ENCODE measurements around the gene NELFE. TPM values are rescaled to one million over a fixed set of nuclear protein-coding genes. Genes with fewer than 3 reads are reported as not detected.
A peak's percentile ranks its signal among the peaks of the same experiment; 100 is the strongest.
"Not testable (repeated sequence)": the region's sequence is repeated elsewhere in the genome, so short reads cannot be mapped to it uniquely, and the experiment has no call there.

The NELFE gene
- total and polyA plus RNA-seq, 2 experiments from 2014 or later, result 62.9 to 108 TPM

DNA sequence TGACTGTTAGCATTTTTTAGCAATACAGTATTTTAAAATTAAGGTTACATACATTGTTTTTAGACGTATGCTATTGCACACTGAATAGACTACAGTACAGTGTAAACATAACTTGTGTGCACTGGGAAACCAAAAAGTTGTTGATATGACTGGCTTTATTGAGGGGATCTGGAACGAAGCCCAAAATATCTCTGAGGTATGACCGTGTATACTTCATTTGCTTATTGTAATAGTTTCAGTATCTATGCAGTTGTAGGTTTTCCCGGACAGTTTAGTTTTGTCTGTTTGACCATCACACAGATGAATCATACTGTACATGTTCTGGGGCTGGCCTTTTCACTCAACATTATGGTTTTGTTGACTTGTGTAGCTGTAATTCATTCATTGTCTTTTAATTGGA is 50.0 kb downstream of the NELFE start:
- 40 to 52% methylated on average over 4 of the region's 4 CpGs for WGBS, 2 experiments (ENCODE audit: low coverage in 1 of 2, low lambda C conversion rate in 2 of 2, missing lambda C conversion rate in 2 of 2)
- Histone ChIP-seq H3K9me2 (ENCODE audit: insufficient read depth) (no peaks in the 10 kb centered on the region), H3K4me2 (ENCODE audit: unreplicated experiment) (no peak overlapping the region), H3K27me3 (replicated peaks; ENCODE audit: insufficient read depth) (no peaks in the 10 kb centered on the region), H4K20me1 (ENCODE audit: insufficient read depth) (no peaks in the 10 kb centered on the region), H3K36me3 (ENCODE audit: low read depth) (no peaks in the 10 kb centered on the region), H3K79me2 (ENCODE audit: insufficient read depth) (no peaks in the 10 kb centered on the region), H3K9ac (no peak overlapping the region), H3K4me3 (no peak overlapping the region), H3F3A (ENCODE audit: insufficient read depth) (peaks cover 16% of the 10 kb centered on the region), H3K4me1 (ENCODE audit: insufficient read depth) (peaks cover 43% of the 10 kb centered on the region), H3K9me3 (ENCODE audit: low read depth) (no peaks in the 10 kb centered on the region), H3K27ac (peak overlapping the region; percentile 95), H2AFZ (no peak overlapping the region)
- peak; percentile 68 for DNase-seq
- in situ Hi-C loops (cut with MboI), result no loop called here
- TF ChIP-seq EZH2phosphoT487 (IDR thresholded peaks at IDR 0.05; ENCODE audit: insufficient read depth, low read depth) (no peak), EZH2 (IDR thresholded peaks at IDR 0.05; ENCODE audit: insufficient read depth, poor library complexity, severe bottlenecking) (no peak)

- H3K9ac ChIP-seq; in situ Hi-C loops (cut with MboI); H3K4me3 ChIP-seq; H3K79me2 ChIP-seq (ENCODE audit: insufficient read depth); H3K9me3 ChIP-seq (ENCODE audit: low read depth); H3K36me3 ChIP-seq (ENCODE audit: low read depth); H3K4me2 ChIP-seq (ENCODE audit: unreplicated experiment); H4K20me1 ChIP-seq (ENCODE audit: insufficient read depth); H3K9me2 ChIP-seq (ENCODE audit: insufficient read depth); H2AFZ ChIP-seq; H3K27me3 ChIP-seq (replicated peaks; ENCODE audit: insufficient read depth): not testable (repeated sequence)
- Histone ChIP-seq H3K4me1 (ENCODE audit: insufficient read depth) (peaks cover 43% of the 10 kb centered on the region), H3K27ac (peak overlapping the region; percentile 95), H3F3A (ENCODE audit: insufficient read depth) (peaks cover 16% of the 10 kb centered on the region)
- 93 to 94% methylated on average over 5 of the region's 5 CpGs for WGBS, 2 experiments (ENCODE audit: low coverage in 1 of 2, low lambda C conversion rate in 2 of 2, missing lambda C conversion rate in 2 of 2)
- peak; percentile 24 for DNase-seq
Measured at GRCh38 chr6:31908255-31908654, 50.5 kb downstream of the NELFE start.

- Histone ChIP-seq H3K36me3 (ENCODE audit: low read depth) (no peaks in the 10 kb centered on the region), H3K4me3 (no peak overlapping the region), H3K27me3 (replicated peaks; ENCODE audit: insufficient read depth) (no peaks in the 10 kb centered on the region), H4K20me1 (ENCODE audit: insufficient read depth) (no peaks in the 10 kb centered on the region), H3K9ac (no peak overlapping the region), H3K4me2 (ENCODE audit: unreplicated experiment) (no peak overlapping the region), H3K4me1 (ENCODE audit: insufficient read depth) (peaks cover 49% of the 10 kb centered on the region), H3K79me2 (ENCODE audit: insufficient read depth) (no peaks in the 10 kb centered on the region), H3K9me3 (ENCODE audit: low read depth) (no peaks in the 10 kb centered on the region), H3K9me2 (ENCODE audit: insufficient read depth) (no peaks in the 10 kb centered on the region), H3F3A (ENCODE audit: insufficient read depth) (peaks cover 25% of the 10 kb centered on the region), H2AFZ (no peak overlapping the region), H3K27ac (0 out of 2 replicates have a peak overlapping the region, but pooled peaks have one; percentile 31)
- DNase-seq, result peak; percentile 87
- no peak for TF ChIP-seq EZH2 (IDR thresholded peaks at IDR 0.05; ENCODE audit: insufficient read depth, poor library complexity, severe bottlenecking)
- no peak for TF ChIP-seq EZH2phosphoT487 (IDR thresholded peaks at IDR 0.05; ENCODE audit: insufficient read depth, low read depth)
- in situ Hi-C loops (cut with MboI), result no loop called here
- 26% methylated on average over 7 of the region's 7 CpGs for WGBS, 2 experiments (ENCODE audit: low coverage in 1 of 2, low lambda C conversion rate in 2 of 2, missing lambda C conversion rate in 2 of 2)
Measured at GRCh38 chr6:31907158-31907813, 51.5 kb downstream of the NELFE start.

DNA sequence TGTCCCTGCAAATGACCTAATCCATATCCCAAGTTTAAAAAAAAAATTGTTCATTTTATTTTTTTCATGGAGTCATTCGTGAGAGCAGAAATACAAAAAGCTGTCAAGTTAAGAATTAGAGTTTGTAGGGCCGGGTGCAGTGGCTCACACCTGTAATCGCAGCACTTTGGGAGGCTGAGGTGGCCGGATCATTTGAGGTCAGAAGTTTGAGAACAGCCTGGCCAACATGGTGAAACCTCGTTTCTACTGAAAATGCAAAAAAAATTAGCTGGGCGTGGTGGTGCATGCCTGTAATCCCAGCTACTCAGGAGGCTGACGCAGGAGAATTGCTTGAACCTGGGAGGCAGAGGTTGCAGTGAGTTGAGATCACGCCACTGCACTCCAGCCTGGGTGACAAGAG is 52.0 kb downstream of the NELFE start:
- in situ Hi-C loops (cut with MboI); H3K79me2 ChIP-seq (ENCODE audit: insufficient read depth); DNase-seq; H3K4me3 ChIP-seq; H3K36me3 ChIP-seq (ENCODE audit: low read depth); H3K9me3 ChIP-seq (ENCODE audit: low read depth); H3K27ac ChIP-seq; H3K27me3 ChIP-seq (replicated peaks; ENCODE audit: insufficient read depth); H4K20me1 ChIP-seq (ENCODE audit: insufficient read depth); H3K9ac ChIP-seq; H2AFZ ChIP-seq; H3K4me2 ChIP-seq (ENCODE audit: unreplicated experiment); H3K9me2 ChIP-seq (ENCODE audit: insufficient read depth): not testable (repeated sequence)
- 79% methylated on average over 8 of the region's 8 CpGs for WGBS, 2 experiments (ENCODE audit: low coverage in 1 of 2, low lambda C conversion rate in 2 of 2, missing lambda C conversion rate in 2 of 2)
- Histone ChIP-seq H3F3A (ENCODE audit: insufficient read depth) (peaks cover 25% of the 10 kb centered on the region), H3K4me1 (ENCODE audit: insufficient read depth) (peaks cover 44% of the 10 kb centered on the region)

GRCh38 chr6:31906122-31906521 is 52.6 kb downstream of the NELFE start:
- Histone ChIP-seq H3K9ac (no peak overlapping the region), H4K20me1 (ENCODE audit: insufficient read depth) (no peaks in the 10 kb centered on the region), H3F3A (ENCODE audit: insufficient read depth) (peaks cover 25% of the 10 kb centered on the region), H3K4me2 (ENCODE audit: unreplicated experiment) (no peak overlapping the region), H3K79me2 (ENCODE audit: insufficient read depth) (no peaks in the 10 kb centered on the region), H3K36me3 (ENCODE audit: low read depth) (no peaks in the 10 kb centered on the region), H3K27me3 (replicated peaks; ENCODE audit: insufficient read depth) (no peaks in the 10 kb centered on the region), H3K9me2 (ENCODE audit: insufficient read depth) (no peaks in the 10 kb centered on the region), H2AFZ (no peak overlapping the region), H3K4me1 (ENCODE audit: insufficient read depth) (peaks cover 41% of the 10 kb centered on the region), H3K27ac (no peak overlapping the region), H3K9me3 (ENCODE audit: low read depth) (no peaks in the 10 kb centered on the region), H3K4me3 (no peak overlapping the region)
- in situ Hi-C loops (cut with MboI), result no loop called here
- 38 to 41% methylated on average over 4 of the region's 4 CpGs for WGBS, 2 experiments (ENCODE audit: low coverage in 1 of 2, low lambda C conversion rate in 2 of 2, missing lambda C conversion rate in 2 of 2)
- DNase-seq, result no peak
- TF ChIP-seq EZH2phosphoT487 (IDR thresholded peaks at IDR 0.05; ENCODE audit: insufficient read depth, low read depth) (no peak), EZH2 (IDR thresholded peaks at IDR 0.05; ENCODE audit: insufficient read depth, poor library complexity, severe bottlenecking) (no peak)

Data from GM23248 (cell line).